Measurements from ENCODE around the gene NOC2L.
"Not testable (repeated sequence)": the region's sequence is repeated elsewhere in the genome, so short reads cannot be mapped to it uniquely, and the experiment has no call there.

The NOC2L gene

GRCh38 chr1:897951-898350 lies 61.1 kb downstream of the NOC2L start:
- not testable (repeated sequence) for DNase-seq

GRCh38 chr1:897226-897625 lies 61.8 kb downstream of the NOC2L start:
- DNase-seq, result no peak

All from left hindlimb (tissue), 1 donor.